ENCODE measurements around the gene ABCB7. TPM values are rescaled to one million over a fixed set of nuclear protein-coding genes. Genes with fewer than 3 reads are reported as not detected.
A peak's percentile ranks its signal among the peaks of the same experiment; 100 is the strongest.

The ABCB7 gene
- total RNA-seq, 1 experiment from 2014 or later = 19.1 TPM

DNA sequence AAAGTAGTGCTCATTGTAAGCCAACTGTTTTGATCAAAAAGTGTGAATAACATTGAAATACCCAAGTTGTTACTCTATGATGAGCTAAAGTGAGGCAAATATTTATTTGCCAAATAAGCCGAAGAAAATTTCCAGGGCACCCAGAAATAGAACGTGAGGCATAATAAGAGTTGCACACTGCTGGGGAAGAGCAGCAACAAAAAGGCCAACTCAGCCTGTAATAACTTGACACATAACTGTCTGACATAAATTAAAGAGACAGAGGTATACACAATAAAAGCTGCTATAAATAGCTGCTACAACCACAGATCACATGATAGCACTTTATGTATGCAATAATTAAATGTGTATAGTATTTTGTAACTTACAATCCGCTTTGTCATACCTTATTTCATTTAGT is 2.0 kb upstream of the ABCB7 start:
- Mint-ChIP-seq H3K4me1 (ENCODE audit: low read depth, unreplicated experiment) (peaks cover 19% of the 10 kb centered on the region), H3K27me3 (ENCODE audit: unreplicated experiment) (no peaks in the 10 kb centered on the region)
- no TSS peak for BruUV-seq (replicated peaks)

DNA sequence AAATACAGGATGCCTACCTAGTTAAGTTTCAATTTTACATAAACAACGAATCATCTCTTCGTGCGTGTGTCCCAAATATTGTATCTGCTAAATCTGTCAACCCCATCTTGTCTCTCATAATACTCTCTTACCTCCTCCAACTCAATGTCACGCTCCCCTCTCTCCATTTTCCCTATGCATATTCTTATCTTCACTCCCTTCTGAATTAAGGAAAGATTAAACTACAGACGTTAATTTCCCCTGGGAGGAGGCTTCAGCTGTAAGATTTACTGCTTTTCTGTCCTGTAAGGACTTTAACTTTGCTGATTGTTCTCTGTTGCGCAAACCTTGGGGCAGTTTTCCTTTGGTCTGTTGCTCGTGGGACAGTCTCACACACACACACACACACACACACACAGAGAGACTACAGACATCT is 455 bp upstream of the ABCB7 start:
- TF ChIP-seq, protein P1, sequence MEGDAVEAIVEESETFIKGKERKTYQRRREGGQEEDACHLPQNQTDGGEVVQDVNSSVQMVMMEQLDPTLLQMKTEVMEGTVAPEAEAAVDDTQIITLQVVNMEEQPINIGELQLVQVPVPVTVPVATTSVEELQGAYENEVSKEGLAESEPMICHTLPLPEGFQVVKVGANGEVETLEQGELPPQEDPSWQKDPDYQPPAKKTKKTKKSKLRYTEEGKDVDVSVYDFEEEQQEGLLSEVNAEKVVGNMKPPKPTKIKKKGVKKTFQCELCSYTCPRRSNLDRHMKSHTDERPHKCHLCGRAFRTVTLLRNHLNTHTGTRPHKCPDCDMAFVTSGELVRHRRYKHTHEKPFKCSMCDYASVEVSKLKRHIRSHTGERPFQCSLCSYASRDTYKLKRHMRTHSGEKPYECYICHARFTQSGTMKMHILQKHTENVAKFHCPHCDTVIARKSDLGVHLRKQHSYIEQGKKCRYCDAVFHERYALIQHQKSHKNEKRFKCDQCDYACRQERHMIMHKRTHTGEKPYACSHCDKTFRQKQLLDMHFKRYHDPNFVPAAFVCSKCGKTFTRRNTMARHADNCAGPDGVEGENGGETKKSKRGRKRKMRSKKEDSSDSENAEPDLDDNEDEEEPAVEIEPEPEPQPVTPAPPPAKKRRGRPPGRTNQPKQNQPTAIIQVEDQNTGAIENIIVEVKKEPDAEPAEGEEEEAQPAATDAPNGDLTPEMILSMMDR (IDR thresholded peaks at IDR 0.05; ENCODE audit: unreplicated experiment) = no peak
- peaks cover 19% of the 10 kb centered on the region for H3K4me1 Mint-ChIP-seq (ENCODE audit: low read depth, unreplicated experiment)
- no peaks in the 10 kb centered on the region for H3K27me3 Mint-ChIP-seq (ENCODE audit: unreplicated experiment)
- no peak for DNase-seq
- H3K4me3 Mint-ChIP-seq (ENCODE audit: low read depth, unreplicated experiment) = peak overlapping the region; percentile 95
- intact Hi-C loops (cut with micrococcal nuclease; ENCODE audit: unreplicated experiment) = loop anchor here (5.0 to 10.0 kb wide), 2 partner anchors 118 to 1016 kb away; partner anchors contain the start of genes PBDC1 and UPRT
- H3K36me3 Mint-ChIP-seq (ENCODE audit: insufficient read depth, unreplicated experiment) = peaks cover 15% of the 10 kb centered on the region
- H3K9me3 Mint-ChIP-seq (ENCODE audit: low read depth, unreplicated experiment) = no peaks in the 10 kb centered on the region
- CTCF ChIA-PET = no interaction called here
- no TSS peak for BruUV-seq (replicated peaks)
- peak overlapping the region; percentile 97 for H3K27ac Mint-ChIP-seq (ENCODE audit: unreplicated experiment)

More for the DNA sequence above, 2.0 kb upstream of the ABCB7 start:
- intact Hi-C loops (cut with micrococcal nuclease; ENCODE audit: unreplicated experiment) = loop anchor here (5.0 to 10.0 kb wide), 2 partner anchors 117 to 1014 kb away; partner anchors contain the start of genes PBDC1 and UPRT
- no peak for DNase-seq
- H3K36me3 Mint-ChIP-seq (ENCODE audit: insufficient read depth, unreplicated experiment) = peaks cover 15% of the 10 kb centered on the region
- no peak overlapping the region for H3K27ac Mint-ChIP-seq (ENCODE audit: unreplicated experiment)
- no peaks in the 10 kb centered on the region for H3K9me3 Mint-ChIP-seq (ENCODE audit: low read depth, unreplicated experiment)
- CTCF ChIA-PET = no interaction called here
- no peak overlapping the region for H3K4me3 Mint-ChIP-seq (ENCODE audit: low read depth, unreplicated experiment)
- TF ChIP-seq, protein P1 (IDR thresholded peaks at IDR 0.05; ENCODE audit: unreplicated experiment) = no peak

DNA sequence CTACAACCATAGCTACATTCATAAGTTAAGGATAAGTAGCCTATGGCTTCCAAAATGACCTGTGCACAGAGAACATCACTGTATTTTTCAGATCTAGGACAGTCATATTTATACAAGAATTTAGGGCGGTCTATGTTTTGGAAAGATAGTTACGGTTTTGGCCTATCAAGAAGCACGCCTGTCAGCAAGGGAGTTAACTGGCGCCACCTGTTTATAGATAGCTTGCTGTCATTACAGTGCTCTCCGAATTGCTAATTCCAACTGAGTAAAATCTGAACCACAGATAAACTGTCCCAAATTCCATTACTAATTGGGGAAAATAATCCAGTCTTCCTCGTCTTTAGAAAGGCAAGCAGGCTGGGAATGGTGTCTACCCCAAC is 646 bp downstream of the ABCB7 start:
- CTCF ChIA-PET = no interaction called here
- Mint-ChIP-seq H3K9me3 (ENCODE audit: low read depth, unreplicated experiment) (no peaks in the 10 kb centered on the region), H3K27me3 (ENCODE audit: unreplicated experiment) (no peaks in the 10 kb centered on the region), H3K4me1 (ENCODE audit: low read depth, unreplicated experiment) (peaks cover 19% of the 10 kb centered on the region), H3K4me3 (ENCODE audit: low read depth, unreplicated experiment) (peak overlapping the region; percentile 95), H3K36me3 (ENCODE audit: insufficient read depth, unreplicated experiment) (peaks cover 15% of the 10 kb centered on the region), H3K27ac (ENCODE audit: unreplicated experiment) (peak overlapping the region; percentile 97)
- intact Hi-C loops (cut with micrococcal nuclease; ENCODE audit: unreplicated experiment) = loop anchor here (5.0 to 10.0 kb wide), 2 partner anchors 119 to 1017 kb away; partner anchors contain the start of genes PBDC1 and UPRT
- TSS peak; percentile 65 for BruUV-seq (replicated peaks)
- TF ChIP-seq, protein P1 (IDR thresholded peaks at IDR 0.05; ENCODE audit: unreplicated experiment) = no peak
- DNase-seq = no peak

DNA sequence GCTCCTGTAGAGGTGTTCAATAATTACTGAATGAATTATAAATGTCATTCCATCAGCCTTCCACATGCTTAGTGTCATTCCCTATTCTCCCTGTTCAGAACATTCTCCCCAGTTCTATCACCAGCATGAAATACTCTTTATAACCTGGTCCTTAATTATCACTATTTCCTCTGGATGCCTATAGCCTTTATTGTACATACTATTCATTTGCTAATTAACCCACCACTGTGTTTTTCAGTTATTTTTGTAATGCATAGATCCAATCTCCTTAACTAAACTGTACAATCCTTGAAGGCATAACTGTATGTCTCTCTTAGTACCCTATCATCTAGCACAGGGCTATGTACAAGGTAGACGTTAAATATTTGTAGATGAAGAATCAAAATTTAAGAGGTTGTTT is 1.2 kb downstream of the ABCB7 start:
- BruUV-seq (replicated peaks) = no TSS peak
- CTCF ChIA-PET = no interaction called here

More for the DNA sequence above, 1.2 kb downstream of the ABCB7 start:
- Mint-ChIP-seq H3K4me1 (ENCODE audit: low read depth, unreplicated experiment) (peaks cover 22% of the 10 kb centered on the region), H3K4me3 (ENCODE audit: low read depth, unreplicated experiment) (no peak overlapping the region), H3K27me3 (ENCODE audit: unreplicated experiment) (no peaks in the 10 kb centered on the region), H3K27ac (ENCODE audit: unreplicated experiment) (no peak overlapping the region), H3K9me3 (ENCODE audit: low read depth, unreplicated experiment) (no peaks in the 10 kb centered on the region), H3K36me3 (ENCODE audit: insufficient read depth, unreplicated experiment) (peaks cover 15% of the 10 kb centered on the region)
- no peak for DNase-seq
- intact Hi-C loops (cut with micrococcal nuclease; ENCODE audit: unreplicated experiment) = loop anchor here (5.0 to 10.0 kb wide), 2 partner anchors 120 to 1017 kb away; partner anchors contain the start of genes PBDC1 and UPRT
- TF ChIP-seq, protein P1 (IDR thresholded peaks at IDR 0.05; ENCODE audit: unreplicated experiment) = no peak
